K562 (cell line): ENCODE measurements around the gene KLK1. TPM values are rescaled to one million over a fixed set of nuclear protein-coding genes. Genes with fewer than 3 reads are reported as not detected.

Experiments
- ATAC-seq: fragments of 200-7000 bp; cut with Tn5 transposase; 3 replicates; pipeline ENCODE4 v1.9.1; 2020; ENCODE audit warnings: moderate library complexity
- BruUV-seq: library from RNA; stranded (reverse); fragments of 400-500 nt; replicated peaks from 2 replicates; lab custom pipeline; 2021; lab: Mats Ljungman, UMichigan
- CTCF ChIA-PET: fragments of 300-600 bp; formaldehyde crosslinking; extraction: SDS; loops from one replicate; lab custom pipeline; 2021; ENCODE audit warnings: low intra/inter-chr PET ratio; lab: Yijun Ruan, JAX
- POLR2A ChIA-PET: fragments of 300-600, 350-650 bp; sonication (Branson Sonifier 250); formaldehyde crosslinking; extraction: SDS; loops from one replicate; lab custom pipeline; 2021; ENCODE audit warnings: antibody characterized with exemption, inconsistent platforms; lab: Yijun Ruan, JAX
- DNase-seq, 4 experiments: peaks; one replicate each; pipeline versions ENCODE4 v3.0.0 to v3.0.0-alpha.2; 2011 to 2018; ENCODE audit warnings: low spot score in 3 of 4, mixed read lengths in 3 of 4; ENCODE audit errors: extremely low read depth in 1 of 4
- FAIRE-seq: peaks from 2 replicates; lab custom pipeline; 2011; peaks lifted over from hg19 to GRCh38; lab: Jason Lieb, UNC
- H2AFZ ChIP-seq: 2 replicates; pipeline ENCODE4 v1.6.0; 2011; ENCODE audit warnings: low read depth, low read length, control low read depth, inconsistent platforms
- H3K27ac ChIP-seq: fragments of 200-600 bp; 3 replicates; pipeline ENCODE4 v1.8.0; 2011; ENCODE audit warnings: low read depth, mild to moderate bottlenecking, control low read depth, inconsistent platforms, low read length, moderate library complexity, mixed read lengths; ENCODE audit errors: extremely low read depth
- H3K27me3 ChIP-seq, 2 experiments: fragments of 300-600 bp in 1 of 2; 2 replicates in 1 of 2; 3 replicates in 1 of 2; pipeline versions ENCODE4 v1.6.0 to v1.8.0; 2011; ENCODE audit warnings: inconsistent platforms in 2 of 2, low read length in 2 of 2, mild to moderate bottlenecking in 1 of 2, mixed read lengths in 1 of 2, moderate library complexity in 1 of 2; ENCODE audit not compliant: control insufficient read depth in 2 of 2, insufficient read depth in 2 of 2
- H3K36me3 ChIP-seq: fragments of 300-600 bp; 3 replicates; pipeline ENCODE4 v1.8.0; 2011; ENCODE audit warnings: mild to moderate bottlenecking, low read length, inconsistent platforms; ENCODE audit not compliant: control insufficient read depth, insufficient read depth
- H3K4me1 ChIP-seq, 2 experiments: fragments of 200-600 bp in 1 of 2; replicated peaks in 1 of 2; 2 replicates in 1 of 2; 3 replicates in 1 of 2; pipeline versions ENCODE4 v1.5.1 to v1.8.0; 2011; ENCODE audit warnings: inconsistent platforms in 2 of 2, low read length in 2 of 2, mild to moderate bottlenecking in 1 of 2, mixed read lengths in 1 of 2, moderate library complexity in 1 of 2; ENCODE audit not compliant: control insufficient read depth in 2 of 2, insufficient read depth in 2 of 2
- H3K4me2 ChIP-seq: 2 replicates; pipeline ENCODE4 v1.6.1; 2011; ENCODE audit warnings: low read length, control low read depth, inconsistent platforms, mixed read lengths; ENCODE audit not compliant: insufficient read depth
- H3K4me3 ChIP-seq: fragments of 200-600 bp; sonication (generic), shearing (Covaris generic); 2 replicates; pipeline ENCODE4 v1.5.1; 2016; ENCODE audit warnings: control low read depth, inconsistent platforms
- H3K79me2 ChIP-seq: fragments of 200-600 bp; 3 replicates; pipeline ENCODE4 v1.8.0; 2011; ENCODE audit warnings: low read length, inconsistent platforms; ENCODE audit not compliant: control insufficient read depth, insufficient read depth
- H3K9ac ChIP-seq, 2 experiments: 2 replicates each; pipeline versions ENCODE4 v1.6.0 to v1.6.1; 2011; ENCODE audit warnings: low read depth in 2 of 2, low read length in 2 of 2, control low read depth in 1 of 2, inconsistent platforms in 1 of 2, mild to moderate bottlenecking in 1 of 2, mixed read lengths in 1 of 2; ENCODE audit not compliant: insufficient read depth in 1 of 2
- H3K9me1 ChIP-seq: one replicate; pipeline ENCODE4 v1.6.0; 2011; ENCODE audit warnings: inconsistent platforms, mild to moderate bottlenecking, low read length, moderate library complexity; ENCODE audit not compliant: control insufficient read depth, insufficient read depth
- H3K9me3 ChIP-seq: replicated peaks from 2 replicates; pipeline ENCODE4 v1.5.1; 2011; ENCODE audit warnings: low read depth, low read length, inconsistent platforms; ENCODE audit not compliant: control insufficient read depth, insufficient read depth
- H4K20me1 ChIP-seq: replicated peaks from 2 replicates; pipeline ENCODE4 v1.6.1; 2011; ENCODE audit warnings: low read length, inconsistent platforms, mixed read lengths; ENCODE audit not compliant: control insufficient read depth, insufficient read depth
- KDM1A ChIP-seq, 2 experiments: fragments of 450-650 bp; IDR thresholded peaks; 2 replicates each; pipeline ENCODE4 v1.6.1; 2016; ENCODE audit warnings: mild to moderate bottlenecking in 2 of 2
- POLR2AphosphoS5 ChIP-seq: IDR thresholded peaks from 2 replicates; pipeline ENCODE4 v1.6.1; 2011; ENCODE audit warnings: mild to moderate bottlenecking, low read depth, low read length, moderate library complexity; ENCODE audit not compliant: control insufficient read depth, insufficient read depth
- SIN3A ChIP-seq, 2 experiments: fragments of 150-350 bp in 1 of 2; IDR thresholded peaks; 2 replicates each; pipeline ENCODE4 v1.6.1; 2011 to 2016; ENCODE audit warnings: borderline replicate concordance in 2 of 2, low read depth in 2 of 2, low read length in 2 of 2, mild to moderate bottlenecking in 2 of 2, moderate library complexity in 2 of 2; ENCODE audit not compliant: control insufficient read depth in 1 of 2
- SMARCC2 ChIP-seq: fragments of 450-650 bp; IDR thresholded peaks from 2 replicates; pipeline ENCODE4 v1.6.1; 2017; ENCODE audit warnings: antibody characterized with exemption, moderate library complexity, mild to moderate bottlenecking, low read depth
- SRSF1 ChIP-seq: fragments of 200-400 bp; formaldehyde crosslinking; IDR thresholded peaks from 2 replicates; pipeline ENCODE4 v1.6.1; 2017; ENCODE audit warnings: mild to moderate bottlenecking, low read depth, low read length, moderate library complexity
- TEAD4 ChIP-seq, 2 experiments: sonication (generic) in 1 of 2; formaldehyde crosslinking in 1 of 2; IDR thresholded peaks; 2 replicates each; pipeline versions ENCODE4 v1.6.1 to v1.8.0; 2012 to 2022; ENCODE audit warnings: borderline replicate concordance in 1 of 2, inconsistent platforms in 1 of 2, low read length in 1 of 2, mild to moderate bottlenecking in 1 of 2, missing genetic modification reagents in 1 of 2
- YY1 ChIP-seq, 3 experiments: IDR thresholded peaks; 2 replicates each; pipeline ENCODE4 v1.6.1; 2011; ENCODE audit warnings: low read length in 2 of 3, mild to moderate bottlenecking in 2 of 3, moderate library complexity in 2 of 3, borderline replicate concordance in 1 of 3, control low read depth in 1 of 3, low read depth in 1 of 3; ENCODE audit not compliant: insufficient read depth in 3 of 3, insufficient replicate concordance in 2 of 3, control insufficient read depth in 1 of 3, insufficient read length in 1 of 3; ENCODE audit errors: extremely low read depth in 1 of 3
- ZNF232 ChIP-seq: sonication (generic); formaldehyde crosslinking; IDR thresholded peaks from 2 replicates; pipeline ENCODE4 v1.8.0; 2022; ENCODE audit warnings: mild to moderate bottlenecking, missing genetic modification reagents
- ZNF639 ChIP-seq, 2 experiments: fragments of 200-800 bp in 1 of 2; sonication (Bioruptor generic) in 1 of 2; sonication (generic) in 1 of 2; formaldehyde crosslinking in 1 of 2; IDR thresholded peaks in 1 of 2; conservative IDR thresholded peaks in 1 of 2; 2 replicates each; pipeline versions ENCODE4 v1.5.0 to v1.6.1; 2016 to 2020; ENCODE audit warnings: missing compliant biosample characterization in 1 of 2, missing genetic modification characterization in 1 of 2, missing genetic modification reagents in 1 of 2
- WGBS: fragments of 100-300 bp; shearing (Covaris generic); methylation state at CpG from one replicate; pipeline ENCODE4 v1.1.6; 2016; ENCODE audit warnings: low coverage, mixed read lengths; ENCODE audit not compliant: insufficient coverage; ENCODE audit errors: missing lambda C conversion rate; 5-methylcytosine and 5-hydroxymethylcytosine counted together
- in situ Hi-C: fragments of 300-500 bp; cut with MboI; formaldehyde crosslinking; loops from 4 replicates; pipeline ENCODE4 v1.15.0; 2018; ENCODE audit warnings: inconsistent platforms, mixed read lengths
- intact Hi-C: fragments of 100-400 bp; cut with micrococcal nuclease; formaldehyde crosslinking; loops from 2 replicates; pipeline ENCODE4 v1.14.2; 2022
- polyA plus RNA-seq, 8 experiments: library from polyadenylated mRNA; depleted of rRNA in 4 of 8; stranded (reverse) in 5 of 8; unstranded in 3 of 8; fragments of >200 nt; fragmentation: Nextera tagmentation in 2 of 8; fragmentation: Illumina TruSeq in 1 of 8; extraction: Ambion mirVana in 2 of 8; extraction: Trizol in 1 of 8; gene quantifications; 2 replicates each; pipeline versions ENCODE4 v1.2.1 to v1.2.3, GENCODE V29; 2011 to 2014; ENCODE audit warnings: inconsistent platforms in 1 of 8, missing spikeins in 1 of 8
- total RNA-seq, 7 experiments: library from RNA; depleted of rRNA in 6 of 7; stranded (reverse); fragments of >200 nt in 6 of 7; fragmentation: Illumina TruSeq in 2 of 7; extraction: Trizol in 2 of 7; gene quantifications; 2 replicates each; pipeline versions ENCODE4 v1.2.1 to v1.2.3, GENCODE V29; 2011 to 2021; ENCODE audit warnings: low replicate concordance in 1 of 7
- TF ChIP-seq, protein P1 (sequence below), 2 experiments: fragments of 450-650 bp in 1 of 2; IDR thresholded peaks; 2 replicates each; pipeline ENCODE4 v1.6.1; 2011 to 2017; ENCODE audit warnings: low read depth in 2 of 2, antibody characterized with exemption in 1 of 2, borderline replicate concordance in 1 of 2, low read length in 1 of 2, mild to moderate bottlenecking in 1 of 2, mixed read lengths in 1 of 2; ENCODE audit not compliant: control insufficient read depth in 1 of 2

The KLK1 gene
- total and polyA plus RNA-seq, 9 of the 15 experiments (the other 6 are each of a cell fraction or from before 2014, with no cell fraction given) = 0.87 to 15.4 (median 9.1) TPM

- under 1% methylated on average over 36 of the region's 40 CpGs for WGBS
- ChIA-PET CTCF (interaction anchor here (0.5 kb wide), 1 partner anchor 30 kb away, joined by 5 read pairs; no protein-coding TSS in a partner anchor), POLR2A (interaction anchor here (0.6 to 5.0 kb wide), 24 partner anchors 8 to 656 kb away, joined by 3 to 70 read pairs (median 5); partner anchors contain the start of genes KLK1, KLK2 and KLK8)
- Histone ChIP-seq H3K4me1 (peaks cover 14 to 32% of the 10 kb centered on the region in 2 experiments; a peak in 4 of 5 replicates), H3K79me2 (peaks cover 50% of the 10 kb centered on the region), H3K9me3 (no peaks in the 10 kb centered on the region), H3K36me3 (peaks cover 48% of the 10 kb centered on the region), H3K9ac (peak overlapping the region; percentile 97 to 99), H3K4me2 (peak overlapping the region; percentile 99), H3K9me1 (peaks cover 7% of the 10 kb centered on the region), H4K20me1 (peaks cover 29% of the 10 kb centered on the region), H3K27me3 (no peaks in the 10 kb centered on the region), H3K4me3 (peak overlapping the region; percentile 99), H3K27ac (peak overlapping the region; percentile 100), H2AFZ (peak overlapping the region; percentile 100)
- FAIRE-seq (peak; percentile 37), DNase-seq (peak; percentile 68 to 84 (median 76)), ATAC-seq (peak; percentile 62)
- intact Hi-C loops = loop anchor here (5.0 kb wide), 1 partner anchor 33 kb away; no protein-coding TSS in a partner anchor
- in situ Hi-C loops = no loop called here
- TSS peak; percentile 76 for BruUV-seq
- TF ChIP-seq SIN3A (IDR thresholded peaks at IDR 0.05; ENCODE audit: borderline replicate concordance in 2 of 2, control insufficient read depth in 1 of 2, low read depth in 2 of 2, low read length in 2 of 2) (peak in 1 of 2 experiments; percentile 72; a peak in 1 of 4 replicates), SRSF1 (no peak), KDM1A (IDR thresholded peaks at IDR 0.05) (no peak), TEAD4 (IDR thresholded peaks at IDR 0.05; ENCODE audit: low read length) (no peak), TEAD4 (CRISPR knock-in tag; IDR thresholded peaks at IDR 0.05; ENCODE audit: borderline replicate concordance) (no peak), SMARCC2 (no peak), ZNF232 (CRISPR knock-in tag) (no peak), YY1 (IDR thresholded peaks at IDR 0.05; ENCODE audit: borderline replicate concordance in 1 of 3, control insufficient read depth in 1 of 3, extremely low read depth in 1 of 3, insufficient read depth in 3 of 3, insufficient read length in 1 of 3, insufficient replicate concordance in 2 of 3, low read depth in 1 of 3, low read length in 2 of 3) (peak; percentile 54 to 84 (median 80)), ZNF639 (CRISPR knock-in tag; conservative IDR thresholded peaks at IDR 0.05 in 1 of 2, IDR thresholded peaks at IDR 0.05 in 1 of 2) (0 out of 4 replicates have a peak, but pooled peaks of 1 of the 2 experiments have one; percentile 0), POLR2AphosphoS5 (no peak; the same call in 1 of the 2 replicates)
- TF ChIP-seq, protein P1, sequence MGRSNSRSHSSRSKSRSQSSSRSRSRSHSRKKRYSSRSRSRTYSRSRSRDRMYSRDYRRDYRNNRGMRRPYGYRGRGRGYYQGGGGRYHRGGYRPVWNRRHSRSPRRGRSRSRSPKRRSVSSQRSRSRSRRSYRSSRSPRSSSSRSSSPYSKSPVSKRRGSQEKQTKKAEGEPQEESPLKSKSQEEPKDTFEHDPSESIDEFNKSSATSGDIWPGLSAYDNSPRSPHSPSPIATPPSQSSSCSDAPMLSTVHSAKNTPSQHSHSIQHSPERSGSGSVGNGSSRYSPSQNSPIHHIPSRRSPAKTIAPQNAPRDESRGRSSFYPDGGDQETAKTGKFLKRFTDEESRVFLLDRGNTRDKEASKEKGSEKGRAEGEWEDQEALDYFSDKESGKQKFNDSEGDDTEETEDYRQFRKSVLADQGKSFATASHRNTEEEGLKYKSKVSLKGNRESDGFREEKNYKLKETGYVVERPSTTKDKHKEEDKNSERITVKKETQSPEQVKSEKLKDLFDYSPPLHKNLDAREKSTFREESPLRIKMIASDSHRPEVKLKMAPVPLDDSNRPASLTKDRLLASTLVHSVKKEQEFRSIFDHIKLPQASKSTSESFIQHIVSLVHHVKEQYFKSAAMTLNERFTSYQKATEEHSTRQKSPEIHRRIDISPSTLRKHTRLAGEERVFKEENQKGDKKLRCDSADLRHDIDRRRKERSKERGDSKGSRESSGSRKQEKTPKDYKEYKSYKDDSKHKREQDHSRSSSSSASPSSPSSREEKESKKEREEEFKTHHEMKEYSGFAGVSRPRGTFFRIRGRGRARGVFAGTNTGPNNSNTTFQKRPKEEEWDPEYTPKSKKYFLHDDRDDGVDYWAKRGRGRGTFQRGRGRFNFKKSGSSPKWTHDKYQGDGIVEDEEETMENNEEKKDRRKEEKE (IDR thresholded peaks at IDR 0.05; ENCODE audit: borderline replicate concordance in 1 of 2, control insufficient read depth in 1 of 2, low read depth in 2 of 2, low read length in 1 of 2) = 0 out of 4 replicates have a peak, but pooled peaks of 1 of the 2 experiments have one; percentile 26
These were observed 19.8 kb downstream of the KLK1 start for GRCh38 chr19:50803633-50804419.
